GM12891 (cell line): ENCODE results near the gene PELI3.

ENCODE experiments used
- DNase-seq: peaks from one replicate; pipeline ENCODE4 v3.0.0; 2011; ENCODE audit warnings: low spot score; ENCODE audit not compliant: insufficient read length
- FAIRE-seq: peaks from 2 replicates; lab custom pipeline; 2011; peaks lifted over from hg19 to GRCh38; lab: Jason Lieb, UNC
- PAX5 ChIP-seq: IDR thresholded peaks from 2 replicates; pipeline ENCODE4 v1.6.1; 2011; ENCODE audit warnings: low read length, moderate library complexity, mild to moderate bottlenecking; ENCODE audit not compliant: insufficient read depth, severe bottlenecking
- POLR2A ChIP-seq: IDR thresholded peaks from 2 replicates; pipeline ENCODE4 v1.6.1; 2011; ENCODE audit warnings: low read depth, low read length, control low read depth
- POLR2AphosphoS5 ChIP-seq: IDR thresholded peaks from 2 replicates; pipeline ENCODE4 v1.6.1; 2011; ENCODE audit warnings: low read depth, low read length, control low read depth
- POU2F2 ChIP-seq: IDR thresholded peaks from 2 replicates; pipeline ENCODE4 v1.6.1; 2011; ENCODE audit warnings: low read depth, mild to moderate bottlenecking, control low read depth, low read length, moderate library complexity
- SPI1 ChIP-seq: IDR thresholded peaks from 2 replicates; pipeline ENCODE4 v1.6.1; 2011; ENCODE audit warnings: low read depth, low read length, control low read depth
- TAF1 ChIP-seq: IDR thresholded peaks from 2 replicates; pipeline ENCODE4 v1.6.1; 2011; ENCODE audit warnings: low read depth, low read length, control low read depth

Gene PELI3

DNA sequence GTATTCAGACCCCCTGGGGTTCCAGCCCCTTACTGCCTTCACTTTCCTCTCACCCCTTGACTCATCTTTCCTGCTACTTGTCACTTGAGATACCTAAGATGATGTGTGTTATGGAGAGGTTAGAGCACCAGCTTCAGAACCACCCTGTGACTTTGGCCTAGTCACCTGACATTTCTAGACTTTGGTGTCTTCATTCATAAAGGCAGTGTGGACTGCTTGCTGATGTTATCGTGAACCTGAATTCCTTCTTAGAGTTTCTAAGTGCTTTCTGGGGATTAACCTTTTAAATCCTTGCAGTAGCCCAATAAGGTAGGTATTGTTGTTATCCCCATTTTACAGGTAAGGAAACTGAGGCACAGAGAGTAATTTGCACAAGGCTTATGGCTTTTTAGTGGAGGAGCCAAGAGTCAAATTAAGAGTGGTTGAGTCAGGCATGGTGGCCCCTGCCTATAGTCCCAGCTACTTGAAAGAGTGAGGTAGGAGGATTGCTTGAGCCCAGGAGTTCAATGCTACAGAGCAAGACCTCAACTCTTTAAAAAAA lies 38.6 kb downstream of the PELI3 start:
- DNase-seq (no peak), FAIRE-seq (no peak)
- TF ChIP-seq POU2F2 = no peak
- no peak for TF ChIP-seq SPI1
- no peak for TF ChIP-seq POLR2AphosphoS5
- no peak for TF ChIP-seq POLR2A
- no peak for TF ChIP-seq TAF1
- no peak for TF ChIP-seq PAX5

DNA sequence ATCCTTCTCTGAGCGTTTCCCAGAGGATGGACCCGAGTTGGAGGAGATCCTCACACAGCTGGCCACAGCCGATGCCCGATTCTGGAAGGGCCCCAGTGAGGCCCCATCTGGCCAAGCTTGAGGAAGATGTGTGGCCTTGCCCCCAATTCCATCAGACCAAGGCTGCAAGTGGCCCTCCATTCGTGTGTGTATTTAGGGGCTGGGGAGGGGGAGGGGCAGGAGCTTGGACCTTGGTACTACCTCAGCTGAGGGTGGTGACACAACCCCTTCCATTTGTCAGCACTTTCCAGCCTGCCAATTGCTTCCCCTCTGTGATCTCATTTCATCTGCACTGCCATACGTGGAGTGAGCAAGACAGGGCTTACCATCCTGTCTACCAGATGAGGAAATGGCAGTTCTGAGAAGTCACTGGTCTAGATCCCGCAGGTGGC lies 42.4 kb downstream of the PELI3 start:
- TF ChIP-seq POLR2AphosphoS5 (no peak), POLR2A (no peak), SPI1 (no peak), POU2F2 (no peak), TAF1 (no peak), PAX5 (no peak)
- DNase-seq (no peak), FAIRE-seq (no peak)

DNA sequence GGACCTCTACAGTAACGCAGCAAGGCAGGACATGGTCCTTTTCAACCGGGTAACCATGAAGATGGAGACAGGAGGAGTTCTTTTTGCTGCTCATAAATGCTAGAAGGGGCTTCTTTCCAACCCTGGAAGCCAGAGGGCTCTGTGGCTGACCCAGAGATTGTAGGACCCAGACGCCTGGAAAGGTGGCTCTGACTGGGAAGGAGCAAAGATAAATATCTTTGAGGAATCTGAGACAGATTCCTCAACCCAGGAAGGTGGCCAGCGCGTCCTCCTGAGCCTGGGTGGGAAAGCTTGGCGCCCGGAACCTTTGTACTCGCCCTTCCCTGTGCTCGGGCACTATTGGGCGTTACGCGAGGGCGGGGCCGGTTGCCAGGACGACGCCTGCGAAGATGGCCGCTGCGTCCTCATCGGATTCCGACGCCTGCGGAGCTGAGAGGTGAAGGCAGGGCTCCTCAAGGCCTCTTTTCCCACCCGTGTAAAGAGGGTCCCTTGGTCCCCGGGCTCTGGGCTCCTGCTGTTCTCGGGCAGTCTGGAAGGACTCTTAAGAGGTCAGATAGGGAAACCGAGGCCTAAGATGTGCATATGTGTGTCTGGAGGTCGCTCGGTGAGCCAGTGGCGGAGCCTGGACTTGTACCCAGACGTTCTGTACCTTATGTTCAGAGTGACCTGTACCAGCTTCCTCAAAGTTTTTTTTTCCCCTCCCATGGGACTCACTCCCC lies 43.7 kb downstream of the PELI3 start, which contains the start of gene BBS1:
Gene BBS1, plus strand, starts transcription at position 365 of the 719 bp plus-strand sequence. Its CDS starts 25 bp downstream, at position 390.
- TF ChIP-seq TAF1 (peak; percentile 94), SPI1 (no peak), PAX5 (no peak), POLR2A (peak; percentile 82), POU2F2 (peak; percentile 93), POLR2AphosphoS5 (peak; percentile 89)
- DNase-seq (peak; percentile 90), FAIRE-seq (peak; percentile 92)

DNA sequence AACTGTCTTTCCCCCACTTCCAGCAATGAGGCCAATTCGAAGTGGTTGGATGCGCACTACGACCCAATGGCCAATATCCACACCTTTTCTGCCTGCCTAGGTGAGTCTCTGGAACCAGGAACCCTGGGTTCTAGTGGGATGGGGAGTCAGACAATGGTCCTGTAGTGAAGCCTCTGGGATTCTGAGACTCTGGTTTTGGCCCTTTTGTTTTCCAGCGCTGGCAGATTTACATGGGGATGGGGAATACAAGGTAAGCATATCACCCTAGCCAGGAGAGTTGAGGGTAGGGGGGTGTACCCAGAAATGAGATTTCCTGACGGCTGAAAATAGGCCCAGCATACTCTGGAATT lies 44.3 kb downstream of the PELI3 start:
- DNase-seq = no peak
- FAIRE-seq = no peak
- TF ChIP-seq PAX5 = no peak
- no peak for TF ChIP-seq SPI1
- TF ChIP-seq POLR2AphosphoS5 = no peak
- TF ChIP-seq TAF1 = no peak
- TF ChIP-seq POU2F2 = no peak

DNA sequence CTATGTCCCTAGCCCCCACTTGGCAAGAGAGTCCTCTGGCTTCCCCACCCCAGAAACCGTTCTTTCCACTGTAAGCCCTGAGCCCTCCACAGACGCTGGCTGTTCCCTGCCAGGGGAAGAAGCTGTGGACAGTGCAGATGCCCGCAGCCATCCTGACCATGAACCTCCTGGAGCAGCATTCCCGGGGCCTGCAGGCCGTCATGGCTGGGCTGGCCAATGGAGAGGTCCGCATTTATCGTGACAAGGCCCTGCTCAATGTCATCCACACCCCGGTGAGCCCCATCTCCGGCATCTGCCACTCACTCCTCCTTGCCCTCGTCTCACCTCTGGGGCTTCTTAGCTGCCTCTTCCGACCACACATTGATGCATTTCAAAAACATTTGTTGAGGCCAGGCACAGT lies 56.9 kb downstream of the PELI3 start:
- no peak for FAIRE-seq
- no peak for DNase-seq
- TF ChIP-seq POLR2AphosphoS5 (no peak), TAF1 (no peak), POU2F2 (no peak), SPI1 (no peak), PAX5 (no peak)

DNA sequence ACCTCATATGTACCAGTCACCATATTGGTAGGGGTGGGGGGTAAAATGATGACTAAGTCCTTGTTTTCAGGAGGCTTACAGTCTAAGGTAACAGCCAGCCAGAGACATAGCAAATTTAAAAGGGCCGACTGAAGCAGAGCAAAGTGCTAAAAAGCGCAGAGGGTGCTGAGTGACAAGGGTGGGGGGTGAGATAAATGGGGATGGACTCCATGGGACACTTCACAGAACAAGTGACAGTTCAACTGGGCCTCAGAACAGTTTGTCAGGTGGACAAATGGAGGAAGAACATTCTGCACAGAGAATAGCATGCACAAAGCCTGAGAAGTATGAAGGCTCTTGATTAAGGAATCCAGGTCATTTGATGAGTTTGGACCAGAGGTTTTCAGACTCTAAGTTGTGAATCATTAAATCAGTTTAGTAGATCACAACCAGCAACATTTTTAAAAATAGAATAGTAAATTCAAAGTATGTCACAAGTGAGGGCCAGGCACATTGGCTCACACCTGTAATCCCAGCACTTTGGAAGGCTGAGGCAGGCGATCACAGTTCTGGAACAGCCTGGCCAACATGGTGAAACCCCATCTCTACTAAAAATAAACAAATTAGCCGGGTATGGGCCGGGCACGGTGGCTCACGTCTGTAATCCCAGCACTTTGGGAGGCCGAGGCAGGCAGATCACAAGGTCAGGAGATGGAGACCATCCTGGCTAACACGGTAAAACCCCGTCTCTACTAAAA lies 57.8 kb downstream of the PELI3 start:
- DNase-seq = no peak
- no peak for FAIRE-seq
- TF ChIP-seq POU2F2 (no peak), SPI1 (no peak), TAF1 (no peak), POLR2A (no peak), PAX5 (no peak), POLR2AphosphoS5 (no peak)
